ENCODE data around the gene DPF1.

Gene DPF1

DNA sequence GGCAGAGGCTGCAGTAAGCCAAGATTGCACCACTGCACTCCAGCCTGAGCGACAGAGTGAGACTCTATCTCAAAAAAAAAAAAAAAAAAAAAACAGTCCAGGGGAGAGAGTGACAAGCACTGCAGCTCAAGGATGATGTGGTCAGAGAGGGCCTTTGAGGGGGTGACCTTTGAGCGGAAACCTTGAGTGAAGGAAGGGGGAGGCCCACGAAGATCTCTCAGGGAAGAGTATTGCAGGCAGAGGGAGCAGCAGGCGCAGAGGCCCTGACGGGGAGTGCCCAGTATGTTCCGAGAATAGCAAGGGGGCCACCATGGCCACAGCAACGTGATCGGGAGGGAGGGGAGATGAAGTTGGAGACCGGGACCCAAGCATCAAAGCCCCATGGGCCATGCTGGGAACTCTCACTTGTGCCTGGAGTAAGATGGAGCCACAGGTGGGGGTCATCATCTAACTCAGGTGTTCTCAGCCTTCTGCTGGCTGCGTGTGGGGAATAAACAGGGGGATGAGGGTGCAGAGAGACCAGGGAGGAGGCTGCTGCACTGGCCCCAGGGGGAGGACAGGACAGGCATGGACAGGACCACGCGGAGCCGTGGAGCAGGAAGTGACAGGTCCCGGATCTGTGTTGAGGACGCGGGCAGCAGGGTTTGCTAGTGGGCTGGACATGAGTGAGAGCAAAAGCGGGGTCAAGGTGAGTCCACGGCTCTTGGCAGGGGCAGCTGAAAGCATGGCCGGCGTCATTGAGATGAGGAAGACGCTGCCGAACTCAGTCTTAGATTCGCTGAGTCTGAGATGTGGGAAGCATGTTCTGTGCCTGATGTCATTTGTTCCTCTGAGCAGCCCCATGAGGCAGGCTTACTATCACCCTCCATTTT is 60.4 kb downstream of the DPF1 start:
- no peak for DNase-seq
- Histone ChIP-seq H3K4me1 (no peaks in the 10 kb centered on the region), H3K9me3 (peaks cover 7% of the 10 kb centered on the region), H3K4me3 (ENCODE audit: low read depth, low read length) (no peak overlapping the region), H3K27me3 (no peaks in the 10 kb centered on the region), H3K36me3 (peaks cover 19% of the 10 kb centered on the region)
- TF ChIP-seq, protein P1, sequence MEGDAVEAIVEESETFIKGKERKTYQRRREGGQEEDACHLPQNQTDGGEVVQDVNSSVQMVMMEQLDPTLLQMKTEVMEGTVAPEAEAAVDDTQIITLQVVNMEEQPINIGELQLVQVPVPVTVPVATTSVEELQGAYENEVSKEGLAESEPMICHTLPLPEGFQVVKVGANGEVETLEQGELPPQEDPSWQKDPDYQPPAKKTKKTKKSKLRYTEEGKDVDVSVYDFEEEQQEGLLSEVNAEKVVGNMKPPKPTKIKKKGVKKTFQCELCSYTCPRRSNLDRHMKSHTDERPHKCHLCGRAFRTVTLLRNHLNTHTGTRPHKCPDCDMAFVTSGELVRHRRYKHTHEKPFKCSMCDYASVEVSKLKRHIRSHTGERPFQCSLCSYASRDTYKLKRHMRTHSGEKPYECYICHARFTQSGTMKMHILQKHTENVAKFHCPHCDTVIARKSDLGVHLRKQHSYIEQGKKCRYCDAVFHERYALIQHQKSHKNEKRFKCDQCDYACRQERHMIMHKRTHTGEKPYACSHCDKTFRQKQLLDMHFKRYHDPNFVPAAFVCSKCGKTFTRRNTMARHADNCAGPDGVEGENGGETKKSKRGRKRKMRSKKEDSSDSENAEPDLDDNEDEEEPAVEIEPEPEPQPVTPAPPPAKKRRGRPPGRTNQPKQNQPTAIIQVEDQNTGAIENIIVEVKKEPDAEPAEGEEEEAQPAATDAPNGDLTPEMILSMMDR (IDR thresholded peaks at IDR 0.05; ENCODE audit: low read depth, low read length), result no peak

DNA sequence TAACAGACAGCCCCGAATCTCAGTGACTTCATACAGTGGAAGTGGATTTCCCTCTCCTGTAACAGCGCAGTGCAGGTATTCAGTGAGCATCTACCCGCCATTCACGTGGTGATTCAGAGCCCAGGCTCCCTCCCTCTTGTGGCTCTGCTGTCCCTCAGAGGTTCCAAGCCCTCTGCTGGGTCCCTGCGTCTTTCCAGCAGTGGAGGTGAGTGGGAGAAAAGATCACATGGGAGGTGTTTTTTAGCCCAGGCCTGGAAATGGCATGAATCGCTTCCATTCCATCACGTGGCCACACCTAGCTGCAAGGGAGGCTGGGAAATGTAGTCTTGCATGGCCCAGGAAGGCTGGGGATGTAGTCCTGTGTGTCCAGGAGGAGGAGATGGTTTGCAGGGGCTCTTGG is 61.4 kb downstream of the DPF1 start:
- H3K36me3 ChIP-seq, result peaks cover 19% of the 10 kb centered on the region
- DNase-seq, result no peak
- TF ChIP-seq, protein P1 (IDR thresholded peaks at IDR 0.05; ENCODE audit: low read depth, low read length), result no peak

GRCh38 chr19:38162094-38162493 is 61.9 kb downstream of the DPF1 start:
- DNase-seq, result no peak
- Histone ChIP-seq H3K9me3 (peaks cover 7% of the 10 kb centered on the region), H3K27me3 (no peaks in the 10 kb centered on the region), H3K36me3 (peaks cover 19% of the 10 kb centered on the region), H3K4me1 (no peaks in the 10 kb centered on the region), H3K4me3 (ENCODE audit: low read depth, low read length) (no peak overlapping the region)
- TF ChIP-seq, protein P1 (IDR thresholded peaks at IDR 0.05; ENCODE audit: low read depth, low read length), result no peak

More for the DNA sequence above, 61.4 kb downstream of the DPF1 start:
- Histone ChIP-seq H3K4me3 (ENCODE audit: low read depth, low read length) (no peak overlapping the region), H3K9me3 (peaks cover 7% of the 10 kb centered on the region), H3K27me3 (no peaks in the 10 kb centered on the region), H3K4me1 (no peaks in the 10 kb centered on the region)
